IMR-90 (cell line): ENCODE data around the gene TCL1A. TPM values are rescaled to one million over a fixed set of nuclear protein-coding genes. Genes with fewer than 3 reads are reported as not detected.

Experiments
- ATAC-seq: fragments of 200-7000 bp; cut with Tn5 transposase; 2 replicates; pipeline ENCODE4 v1.9.1; 2020; ENCODE audit warnings: low read depth, mild to moderate bottlenecking, moderate library complexity
- BruUV-seq: library from RNA; stranded (reverse); fragments of 400-500 nt; replicated peaks from 2 replicates; lab custom pipeline; 2021; lab: Mats Ljungman, UMichigan
- CTCF ChIA-PET: fragments of 300-600 bp; formaldehyde crosslinking; extraction: SDS; loops from one replicate; lab custom pipeline; 2021; ENCODE audit warnings: antibody characterized with exemption; lab: Yijun Ruan, JAX
- POLR2A ChIA-PET: fragments of 300-600 bp; sonication (Branson Sonifier 250); formaldehyde crosslinking; loops from one replicate; lab custom pipeline; 2022; ENCODE audit warnings: antibody characterized with exemption; ENCODE audit not compliant: unreplicated experiment; lab: Charles Lee
- DNase-seq: peaks from one replicate; pipeline ENCODE4 v3.0.0; 2013
- H2AFZ ChIP-seq: replicated peaks from 2 replicates; pipeline ENCODE3; 2013; ENCODE audit warnings: low read length, mild to moderate bottlenecking; ENCODE audit not compliant: poor library complexity
- H2AK5ac ChIP-seq: 2 replicates; pipeline ENCODE4 v1.6.1; 2013; ENCODE audit warnings: low read depth, low read length, inconsistent platforms
- H2AK9ac ChIP-seq: replicated peaks from 2 replicates; pipeline ENCODE3; 2013; ENCODE audit warnings: mild to moderate bottlenecking, low read depth, low read length, moderate library complexity; ENCODE audit not compliant: poor library complexity
- H2BK120ac ChIP-seq: 2 replicates; pipeline ENCODE4 v1.6.1; 2013; ENCODE audit warnings: low read depth, low read length, inconsistent platforms
- H2BK15ac ChIP-seq: 3 replicates; pipeline ENCODE4 v1.6.1; 2013; ENCODE audit warnings: low read depth, low read length, inconsistent platforms
- H2BK20ac ChIP-seq: 2 replicates; pipeline ENCODE4 v1.6.1; 2013; ENCODE audit warnings: low read depth, mild to moderate bottlenecking, inconsistent platforms, low read length, moderate library complexity
- H2BK5ac ChIP-seq: 2 replicates; pipeline ENCODE4 v1.6.1; 2013; ENCODE audit warnings: mild to moderate bottlenecking, low read depth, low read length, inconsistent platforms; ENCODE audit not compliant: poor library complexity, severe bottlenecking
- H3K14ac ChIP-seq: replicated peaks from 2 replicates; pipeline ENCODE4 v1.6.1; 2013; ENCODE audit warnings: low read depth, low read length, inconsistent platforms
- H3K18ac ChIP-seq: 2 replicates; pipeline ENCODE4 v1.6.1; 2013; ENCODE audit warnings: low read depth, low read length, control low read depth
- H3K23ac ChIP-seq: 2 replicates; pipeline ENCODE4 v1.6.1; 2013; ENCODE audit warnings: low read depth, low read length, inconsistent platforms
- H3K27ac ChIP-seq: 2 replicates; pipeline ENCODE4 v1.5.1; 2013; ENCODE audit warnings: mild to moderate bottlenecking, control low read depth, low read length; ENCODE audit not compliant: insufficient read depth
- H3K27me3 ChIP-seq: 2 replicates; pipeline ENCODE4 v1.6.1; 2013; ENCODE audit warnings: low read length; ENCODE audit not compliant: control insufficient read depth, insufficient read depth
- H3K36me3 ChIP-seq: 2 replicates; pipeline ENCODE4 v1.6.1; 2013; ENCODE audit warnings: low read length, mixed read lengths; ENCODE audit not compliant: control insufficient read depth, insufficient read depth
- H3K4ac ChIP-seq: 2 replicates; pipeline ENCODE4 v1.6.1; 2013; ENCODE audit warnings: low read depth, low read length, inconsistent platforms
- H3K4me1 ChIP-seq: 2 replicates; pipeline ENCODE4 v1.6.1; 2013; ENCODE audit warnings: low read length, mixed read lengths; ENCODE audit not compliant: control insufficient read depth, insufficient read depth
- H3K4me2 ChIP-seq: 2 replicates; pipeline ENCODE4 v1.6.1; 2013; ENCODE audit warnings: low read depth, mild to moderate bottlenecking, control low read depth, low read length, moderate library complexity
- H3K4me3 ChIP-seq: 2 replicates; pipeline ENCODE4 v1.5.1; 2013; ENCODE audit warnings: low read depth, mild to moderate bottlenecking, control low read depth, low read length, moderate library complexity; ENCODE audit not compliant: insufficient read depth
- H3K56ac ChIP-seq: 2 replicates; pipeline ENCODE4 v1.6.1; 2013; ENCODE audit warnings: low read length, inconsistent platforms; ENCODE audit not compliant: insufficient read depth; ENCODE audit errors: extremely low read depth
- H3K79me1 ChIP-seq, 2 experiments: 2 replicates each; pipeline ENCODE4 v1.6.1; 2013; ENCODE audit warnings: low read length in 2 of 2, inconsistent platforms in 1 of 2, low read depth in 1 of 2
- H3K9ac ChIP-seq: 2 replicates; pipeline ENCODE4 v1.6.1; 2013; ENCODE audit warnings: low read depth, low read length, control low read depth
- H3K9me1 ChIP-seq: 2 replicates; pipeline ENCODE4 v1.6.1; 2013; ENCODE audit warnings: low read length, inconsistent platforms; ENCODE audit not compliant: insufficient read depth
- H3K9me3 ChIP-seq: 2 replicates; pipeline ENCODE4 v1.6.1; 2013; ENCODE audit warnings: low read length; ENCODE audit not compliant: control insufficient read depth, insufficient read depth
- H4K20me1 ChIP-seq: 2 replicates; pipeline ENCODE4 v1.6.1; 2013; ENCODE audit warnings: low read length, inconsistent platforms; ENCODE audit not compliant: insufficient read depth
- H4K5ac ChIP-seq: 2 replicates; pipeline ENCODE4 v1.6.1; 2013; ENCODE audit warnings: mild to moderate bottlenecking, low read depth, low read length, control low read depth
- H4K8ac ChIP-seq, 2 experiments: 2 replicates each; pipeline ENCODE4 v1.6.1; 2013; ENCODE audit warnings: low read depth in 2 of 2, low read length in 2 of 2, control low read depth in 1 of 2, inconsistent platforms in 1 of 2
- H4K91ac ChIP-seq: 2 replicates; pipeline ENCODE4 v1.6.1; 2013; ENCODE audit warnings: low read depth, low read length, inconsistent platforms; ENCODE audit not compliant: insufficient read depth
- CEBPB ChIP-seq: IDR thresholded peaks from 2 replicates; pipeline ENCODE4 v1.6.1; 2012; ENCODE audit warnings: low read depth, low read length, improper control_type of control experiment
- CHD1 ChIP-seq: IDR thresholded peaks from 2 replicates; pipeline ENCODE4 v1.6.1; 2012; ENCODE audit warnings: low read depth, low read length, improper control_type of control experiment
- FOS ChIP-seq: fragments of 150-350 bp; IDR thresholded peaks from 2 replicates; pipeline ENCODE4 v1.6.1; 2016; ENCODE audit warnings: low read depth, low read length
- MAZ ChIP-seq: IDR thresholded peaks from 2 replicates; pipeline ENCODE4 v1.6.1; 2012; ENCODE audit warnings: low read depth, mild to moderate bottlenecking, low read length, improper control_type of control experiment, moderate library complexity, borderline replicate concordance
- MXI1 ChIP-seq: IDR thresholded peaks from 2 replicates; pipeline ENCODE4 v1.6.1; 2012; ENCODE audit warnings: low read depth, mild to moderate bottlenecking, low read length, moderate library complexity, borderline replicate concordance
- NFE2L2 ChIP-seq: fragments of 150-350 bp; IDR thresholded peaks from 2 replicates; pipeline ENCODE4 v1.6.1; 2016; ENCODE audit warnings: low read depth, mild to moderate bottlenecking, low read length
- RAD21 ChIP-seq: IDR thresholded peaks from 2 replicates; pipeline ENCODE4 v1.6.1; 2012; ENCODE audit warnings: low read length, improper control_type of control experiment
- RCOR1 ChIP-seq: IDR thresholded peaks from 2 replicates; pipeline ENCODE4 v1.6.1; 2012; ENCODE audit warnings: mild to moderate bottlenecking, low read length, improper control_type of control experiment; ENCODE audit not compliant: insufficient replicate concordance
- SMC3 ChIP-seq: fragments of 150-350 bp; IDR thresholded peaks from 2 replicates; pipeline ENCODE4 v1.6.1; 2016; ENCODE audit warnings: low read depth, mild to moderate bottlenecking, antibody characterized with exemption, low read length, moderate library complexity
- USF2 ChIP-seq: fragments of 150-350 bp; IDR thresholded peaks from 2 replicates; pipeline ENCODE4 v1.6.1; 2017; ENCODE audit warnings: mild to moderate bottlenecking, antibody characterized with exemption, low read length, low read depth
- WGBS, 2 experiments: methylation state at CpG; one replicate each; pipeline versions ENCODE4 v1.1.5 to v1.1.7; 2013; ENCODE audit warnings: missing lambda C conversion rate in 2 of 2; ENCODE audit not compliant: insufficient read length in 1 of 2; ENCODE audit errors: extremely low coverage in 2 of 2; 5-methylcytosine and 5-hydroxymethylcytosine counted together
- dilution Hi-C: fragments of 300-500 bp; cut with HindIII; formaldehyde crosslinking; loops from one replicate; pipeline ENCODE4 v1.14.3; 2018; ENCODE audit warnings: low sequenced_read_pairs; ENCODE audit not compliant: unreplicated experiment
- in situ Hi-C: fragments of 300-500 bp; cut with MboI; formaldehyde crosslinking; loops from 3 replicates; pipeline ENCODE4 v1.14.3; 2019; ENCODE audit warnings: low sequenced_read_pairs, inconsistent platforms, mixed read lengths
- intact Hi-C: fragments of 100-400 bp; cut with micrococcal nuclease; formaldehyde crosslinking; loops from 2 replicates; pipeline ENCODE4 v1.10.0; 2022
- polyA plus RNA-seq, 3 experiments: library from polyadenylated mRNA; depleted of rRNA; stranded (reverse); fragments of >200 nt; gene quantifications; 2 replicates each; pipeline ENCODE4 v1.2.3, GENCODE V29; 2012; ENCODE audit warnings: low replicate concordance in 1 of 3
- total RNA-seq: library from RNA; depleted of rRNA; stranded (reverse); fragments of >200 nt; gene quantifications from 2 replicates; pipeline ENCODE4 v1.2.3, GENCODE V29; 2012

TCL1A gene
- total and polyA plus RNA-seq, 2 of the 4 experiments (the other 2 are of a cell fraction): not detected

- no peak overlapping the region for H3K56ac ChIP-seq
- H4K8ac ChIP-seq: no peak overlapping the region
- no peak overlapping the region for H2BK120ac ChIP-seq
- H3K27me3 ChIP-seq: no peaks in the 10 kb centered on the region
- in situ Hi-C loops (no loop called here), intact Hi-C loops (no loop called here), dilution Hi-C loops (no loop called here)
- no peaks in the 10 kb centered on the region for H4K20me1 ChIP-seq
- no CpG with 5 or more reads among the region's 3 CpGs for WGBS, 2 experiments
- no peak overlapping the region for H3K14ac ChIP-seq
- no peaks in the 10 kb centered on the region for H3K9me3 ChIP-seq
- H3K18ac ChIP-seq: no peak overlapping the region
- no peaks in the 10 kb centered on the region for H3K4me1 ChIP-seq
- no peak overlapping the region for H2AK9ac ChIP-seq
- H4K91ac ChIP-seq: no peak overlapping the region
- TF ChIP-seq MXI1 (no peak), NFE2L2 (no peak), RCOR1 (no peak), RAD21 (no peak), CHD1 (no peak), CEBPB (no peak), USF2 (no peak), FOS (no peak), SMC3 (no peak), MAZ (no peak)
- ChIA-PET CTCF (interaction anchor here (0.5 kb wide), 1 partner anchor 40 kb away, joined by 3 read pairs; no protein-coding TSS in a partner anchor), POLR2A (no interaction called here)
- H3K27ac ChIP-seq: no peak overlapping the region
- no peaks in the 10 kb centered on the region for H3K79me1 ChIP-seq
- no peak overlapping the region for H2BK15ac ChIP-seq
- no peak for DNase-seq
- no peak overlapping the region for H3K23ac ChIP-seq
- no peak overlapping the region for H2AFZ ChIP-seq
- no peaks in the 10 kb centered on the region for H3K9me1 ChIP-seq
- H4K5ac ChIP-seq: no peak overlapping the region
- ATAC-seq: no peak
- H3K9ac ChIP-seq: no peak overlapping the region
- no peak overlapping the region for H2BK5ac ChIP-seq
- no peak overlapping the region for H2BK20ac ChIP-seq
- no peak overlapping the region for H3K4me3 ChIP-seq
- H3K4me2 ChIP-seq: no peak overlapping the region
- BruUV-seq: no TSS peak
- no peak overlapping the region for H3K4ac ChIP-seq
- H2AK5ac ChIP-seq: no peak overlapping the region
- H3K36me3 ChIP-seq: no peaks in the 10 kb centered on the region
Measured at GRCh38 chr14:95703341-95703740, 10.6 kb downstream of the TCL1A start.
